ES-I3 (cell line): ENCODE measurements around the gene PPP1CC.
"Not testable (repeated sequence)": the region's sequence is repeated elsewhere in the genome, so short reads cannot be mapped to it uniquely, and the experiment has no call there.

Experiments
- H3K36me3 ChIP-seq: 2 replicates; pipeline ENCODE4 v1.6.1; 2013; ENCODE audit warnings: mild to moderate bottlenecking, low read length, control low read depth, moderate library complexity; ENCODE audit not compliant: insufficient read depth
- H3K4me1 ChIP-seq: 2 replicates; pipeline ENCODE4 v1.6.1; 2013; ENCODE audit warnings: mild to moderate bottlenecking, control low read depth, low read length; ENCODE audit not compliant: insufficient read depth
- H3K9ac ChIP-seq: 2 replicates; pipeline ENCODE4 v1.6.1; 2013; ENCODE audit warnings: low read depth, mild to moderate bottlenecking, low read length, moderate library complexity
- H3K9me3 ChIP-seq: 2 replicates; pipeline ENCODE4 v1.6.1; 2013; ENCODE audit warnings: mild to moderate bottlenecking, low read length, moderate library complexity; ENCODE audit not compliant: control insufficient read depth, insufficient read depth

Gene PPP1CC

DNA sequence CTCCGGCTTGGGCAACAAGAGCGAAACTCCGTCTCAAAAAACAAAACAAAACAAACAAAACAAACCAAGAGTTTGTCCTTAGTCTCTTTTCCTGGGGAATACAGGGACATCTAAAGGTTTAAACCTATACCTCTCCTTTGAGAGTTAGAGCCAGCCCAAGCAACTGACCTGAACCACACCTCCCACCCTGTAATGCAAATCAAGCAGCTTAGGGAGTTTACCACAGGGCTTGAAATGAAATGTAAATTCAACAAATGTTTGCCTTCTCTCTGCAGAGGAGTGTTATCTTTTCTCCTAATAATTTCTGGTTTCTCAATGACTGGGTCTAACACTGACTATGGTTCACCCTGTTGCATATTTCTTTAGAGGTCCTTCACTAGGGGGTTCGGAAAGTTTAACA, 16.7 kb downstream of the PPP1CC start:
- Histone ChIP-seq H3K4me1 (peaks cover 14% of the 10 kb centered on the region), H3K9me3 (no peaks in the 10 kb centered on the region), H3K9ac (no peak overlapping the region), H3K36me3 (peaks cover 49% of the 10 kb centered on the region)

- Histone ChIP-seq H3K9me3 (no peaks in the 10 kb centered on the region), H3K4me1 (peaks cover 14% of the 10 kb centered on the region), H3K9ac (no peak overlapping the region), H3K36me3 (peaks cover 51% of the 10 kb centered on the region)
Observed at GRCh38 chr12:110725267-110725666, 17.4 kb downstream of the PPP1CC start.

- H3K9ac ChIP-seq, H3K9me3 ChIP-seq: not testable (repeated sequence)
- Histone ChIP-seq H3K4me1 (peaks cover 13% of the 10 kb centered on the region), H3K36me3 (peaks cover 43% of the 10 kb centered on the region)
Observed at GRCh38 chr12:110722892-110723291, 19.8 kb downstream of the PPP1CC start.

GRCh38 chr12:110721570-110721969, 21.1 kb downstream of the PPP1CC start:
- peaks cover 6% of the 10 kb centered on the region; the same call in 1 of the 2 replicates for H3K4me1 ChIP-seq
- no peak overlapping the region for H3K9ac ChIP-seq
- H3K9me3 ChIP-seq = no peaks in the 10 kb centered on the region
- H3K36me3 ChIP-seq = peaks cover 37% of the 10 kb centered on the region

DNA sequence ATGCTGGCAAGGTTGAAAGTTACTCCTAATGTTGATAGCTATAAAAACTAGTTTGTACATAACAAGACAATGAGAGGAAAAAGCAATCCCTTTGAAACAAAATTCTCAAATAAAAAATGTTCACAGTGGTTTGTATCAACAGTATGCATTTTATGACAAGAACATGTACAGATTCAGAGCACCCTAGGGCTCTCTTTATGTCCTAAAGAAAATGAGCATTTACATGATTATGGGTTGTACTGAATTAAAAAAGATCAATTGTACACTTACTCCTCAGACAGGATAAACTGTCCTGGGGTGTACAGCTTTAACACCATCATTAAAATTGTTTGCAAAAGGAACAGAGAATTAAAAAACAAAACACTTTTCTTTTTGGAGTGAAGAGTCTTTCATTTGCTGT, 22.2 kb downstream of the PPP1CC start:
- Histone ChIP-seq H3K9me3 (no peaks in the 10 kb centered on the region), H3K36me3 (peaks cover 33% of the 10 kb centered on the region), H3K4me1 (no peaks in the 10 kb centered on the region), H3K9ac (no peak overlapping the region)

GRCh38 chr12:110718222-110718908, 24.3 kb downstream of the PPP1CC start:
- H3K9me3 ChIP-seq = no peaks in the 10 kb centered on the region
- peaks cover 19% of the 10 kb centered on the region for H3K36me3 ChIP-seq
- H3K9ac ChIP-seq = no peak overlapping the region
- H3K4me1 ChIP-seq = no peaks in the 10 kb centered on the region

GRCh38 chr12:110717037-110717436, 25.7 kb downstream of the PPP1CC start:
- Histone ChIP-seq H3K9ac (no peak overlapping the region), H3K36me3 (peaks cover 17% of the 10 kb centered on the region), H3K4me1 (no peaks in the 10 kb centered on the region), H3K9me3 (no peaks in the 10 kb centered on the region)

- Histone ChIP-seq H3K36me3 (no peaks in the 10 kb centered on the region), H3K9me3 (no peaks in the 10 kb centered on the region), H3K9ac (no peak overlapping the region), H3K4me1 (no peaks in the 10 kb centered on the region)
Observed at GRCh38 chr12:110708917-110709316, 33.8 kb downstream of the PPP1CC start.

GRCh38 chr12:110705309-110705708, 37.4 kb downstream of the PPP1CC start:
- H3K4me1 ChIP-seq = no peaks in the 10 kb centered on the region
- no peaks in the 10 kb centered on the region for H3K36me3 ChIP-seq
- no peak overlapping the region for H3K9ac ChIP-seq
- H3K9me3 ChIP-seq = no peaks in the 10 kb centered on the region

DNA sequence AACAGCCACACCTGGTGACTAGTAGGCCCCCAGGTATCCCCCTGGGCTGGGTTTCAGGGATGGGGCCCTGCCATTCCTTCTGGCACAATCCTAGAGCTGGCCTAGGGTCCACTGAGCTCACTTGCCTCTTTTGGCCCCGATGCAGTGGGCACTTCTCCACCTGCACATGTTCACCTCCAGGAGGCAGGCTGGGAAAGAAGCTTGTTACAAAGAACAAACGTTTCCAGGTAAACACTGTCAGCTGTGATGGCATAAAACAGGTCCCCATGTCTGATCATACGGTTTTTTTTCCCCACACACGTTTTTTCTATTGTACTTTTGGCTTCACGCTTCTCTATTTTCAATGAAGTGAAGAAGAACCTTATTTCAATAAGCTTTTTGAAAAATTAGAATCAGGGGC, 37.9 kb downstream of the PPP1CC start:
- H3K9ac ChIP-seq = no peak overlapping the region
- H3K36me3 ChIP-seq = no peaks in the 10 kb centered on the region
- no peaks in the 10 kb centered on the region for H3K4me1 ChIP-seq
- no peaks in the 10 kb centered on the region for H3K9me3 ChIP-seq

DNA sequence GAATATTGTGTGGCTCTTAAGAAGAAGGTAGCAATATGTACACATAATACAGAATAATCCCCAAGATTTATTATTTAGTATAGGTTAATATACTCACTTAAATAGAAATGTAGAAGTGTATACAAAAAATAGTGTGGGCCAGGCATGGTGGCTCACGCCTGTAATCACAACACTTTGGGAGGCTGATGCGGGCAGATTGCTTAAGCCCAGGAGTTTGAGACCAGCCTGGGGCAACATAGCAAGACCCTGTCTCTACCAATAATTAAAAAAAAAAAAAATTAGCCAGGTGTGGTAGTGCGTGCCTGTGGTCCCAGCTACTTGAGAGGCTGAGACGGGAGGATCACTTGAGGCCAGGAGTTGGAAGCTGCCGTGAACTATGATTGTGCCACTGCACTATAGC, 38.5 kb downstream of the PPP1CC start:
- Histone ChIP-seq H3K9me3 (no peaks in the 10 kb centered on the region), H3K36me3 (no peaks in the 10 kb centered on the region), H3K4me1 (no peaks in the 10 kb centered on the region), H3K9ac (no peak overlapping the region)

GRCh38 chr12:110702081-110702480, 40.6 kb downstream of the PPP1CC start:
- no peak overlapping the region for H3K9ac ChIP-seq
- H3K36me3 ChIP-seq = no peaks in the 10 kb centered on the region
- no peaks in the 10 kb centered on the region for H3K9me3 ChIP-seq
- H3K4me1 ChIP-seq = no peaks in the 10 kb centered on the region

GRCh38 chr12:110699591-110700445, 42.9 kb downstream of the PPP1CC start:
- Histone ChIP-seq H3K9me3 (no peaks in the 10 kb centered on the region), H3K36me3 (no peaks in the 10 kb centered on the region), H3K4me1 (no peaks in the 10 kb centered on the region), H3K9ac (no peak overlapping the region)

- Histone ChIP-seq H3K4me1 (no peaks in the 10 kb centered on the region), H3K36me3 (no peaks in the 10 kb centered on the region), H3K9me3 (no peaks in the 10 kb centered on the region), H3K9ac (no peak overlapping the region)
Observed at GRCh38 chr12:110698171-110698902, 44.4 kb downstream of the PPP1CC start.
